Measurements from ENCODE around the gene OR10W1. TPM values are rescaled to one million over a fixed set of nuclear protein-coding genes. Genes with fewer than 3 reads are reported as not detected.

OR10W1 gene
- total and polyA plus RNA-seq, 10 of the 15 experiments (the other 5 are each of a cell fraction or from before 2014, with no cell fraction given), result not detected

- RAD21 ChIA-PET (ENCODE audit: unreplicated experiment), result no interaction called here
- no peaks in the 10 kb centered on the region for H4K20me1 ChIP-seq (ENCODE audit: control insufficient read depth, insufficient read depth)
- intact Hi-C loops (cut with micrococcal nuclease; ENCODE audit: unreplicated experiment) (no loop called here), in situ Hi-C loops (cut with MboI) (no loop called here)
- no peaks in the 10 kb centered on the region for H3K79me2 ChIP-seq (ENCODE audit: control insufficient read depth, insufficient read depth, low read length)
- no peak overlapping the region for H3K27ac ChIP-seq (ENCODE audit: control insufficient read depth, insufficient read depth)
- SMC1A ChIA-PET (ENCODE audit: uncharacterized antibody, unreplicated experiment), result no interaction called here
- H3K4me3 ChIP-seq, result no peak overlapping the region
- no peak overlapping the region for H3K4me2 ChIP-seq (ENCODE audit: control insufficient read depth, insufficient read depth)
- FAIRE-seq (no peak), ATAC-seq (no peak), DNase-seq (ENCODE audit: low read depth, low spot score) (no peak)
- WGBS (ENCODE audit: insufficient coverage, insufficient replicate concordance, low lambda C conversion rate, missing lambda C conversion rate), result 60% methylated on average over 21 of the region's 21 CpGs
- no peaks in the 10 kb centered on the region for H3K36me3 ChIP-seq (ENCODE audit: control insufficient read depth in 2 of 2, insufficient read depth in 2 of 2, low read length in 1 of 2)
- no peak overlapping the region for H3K9ac ChIP-seq (ENCODE audit: control insufficient read depth, insufficient read depth, low read length)
- H2AFZ ChIP-seq (ENCODE audit: control insufficient read depth, low read depth, low read length), result no peak overlapping the region
- H3K9me3 ChIP-seq (replicated peaks; ENCODE audit: control insufficient read depth, insufficient read depth, low read length), result no peaks in the 10 kb centered on the region
- H3K4me1 ChIP-seq (ENCODE audit: control insufficient read depth, insufficient read depth, low read length), result no peaks in the 10 kb centered on the region
- CTCF ChIA-PET, result no interaction called here
- H3K27me3 ChIP-seq (replicated peaks in 1 of 2; ENCODE audit: control insufficient read depth in 2 of 2, insufficient read depth in 2 of 2, low read length in 1 of 2), result no peaks in the 10 kb centered on the region
- BruUV-seq (replicated peaks), result no TSS peak
- POLR2A ChIA-PET, result no interaction called here
- TF ChIP-seq, protein P1, sequence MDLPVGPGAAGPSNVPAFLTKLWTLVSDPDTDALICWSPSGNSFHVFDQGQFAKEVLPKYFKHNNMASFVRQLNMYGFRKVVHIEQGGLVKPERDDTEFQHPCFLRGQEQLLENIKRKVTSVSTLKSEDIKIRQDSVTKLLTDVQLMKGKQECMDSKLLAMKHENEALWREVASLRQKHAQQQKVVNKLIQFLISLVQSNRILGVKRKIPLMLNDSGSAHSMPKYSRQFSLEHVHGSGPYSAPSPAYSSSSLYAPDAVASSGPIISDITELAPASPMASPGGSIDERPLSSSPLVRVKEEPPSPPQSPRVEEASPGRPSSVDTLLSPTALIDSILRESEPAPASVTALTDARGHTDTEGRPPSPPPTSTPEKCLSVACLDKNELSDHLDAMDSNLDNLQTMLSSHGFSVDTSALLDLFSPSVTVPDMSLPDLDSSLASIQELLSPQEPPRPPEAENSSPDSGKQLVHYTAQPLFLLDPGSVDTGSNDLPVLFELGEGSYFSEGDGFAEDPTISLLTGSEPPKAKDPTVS (IDR thresholded peaks at IDR 0.05; ENCODE audit: low read depth, low read length), result no peak
- TF ChIP-seq TCF7 (IDR thresholded peaks at IDR 0.05; ENCODE audit: borderline replicate concordance) (no peak), SREBF1 (IDR thresholded peaks at IDR 0.05; ENCODE audit: low read length) (no peak), MXI1 (IDR thresholded peaks at IDR 0.05; ENCODE audit: low read depth, low read length) (no peak), KAT2A (conservative IDR thresholded peaks at IDR 0.05; ENCODE audit: control insufficient read depth, low read depth, low read length) (no peak), ETV6 (conservative IDR thresholded peaks at IDR 0.05 in 1 of 2, IDR thresholded peaks at IDR 0.05 in 1 of 2; ENCODE audit: borderline replicate concordance in 1 of 2, low read depth in 1 of 2) (no peak), EP300 (IDR thresholded peaks at IDR 0.05; ENCODE audit: borderline replicate concordance in 1 of 2, control insufficient read depth in 1 of 2, low read depth in 2 of 2, low read length in 2 of 2) (no peak), KLF5 (IDR thresholded peaks at IDR 0.05; ENCODE audit: partially characterized antibody) (no peak)
- TF ChIP-seq, protein P2, sequence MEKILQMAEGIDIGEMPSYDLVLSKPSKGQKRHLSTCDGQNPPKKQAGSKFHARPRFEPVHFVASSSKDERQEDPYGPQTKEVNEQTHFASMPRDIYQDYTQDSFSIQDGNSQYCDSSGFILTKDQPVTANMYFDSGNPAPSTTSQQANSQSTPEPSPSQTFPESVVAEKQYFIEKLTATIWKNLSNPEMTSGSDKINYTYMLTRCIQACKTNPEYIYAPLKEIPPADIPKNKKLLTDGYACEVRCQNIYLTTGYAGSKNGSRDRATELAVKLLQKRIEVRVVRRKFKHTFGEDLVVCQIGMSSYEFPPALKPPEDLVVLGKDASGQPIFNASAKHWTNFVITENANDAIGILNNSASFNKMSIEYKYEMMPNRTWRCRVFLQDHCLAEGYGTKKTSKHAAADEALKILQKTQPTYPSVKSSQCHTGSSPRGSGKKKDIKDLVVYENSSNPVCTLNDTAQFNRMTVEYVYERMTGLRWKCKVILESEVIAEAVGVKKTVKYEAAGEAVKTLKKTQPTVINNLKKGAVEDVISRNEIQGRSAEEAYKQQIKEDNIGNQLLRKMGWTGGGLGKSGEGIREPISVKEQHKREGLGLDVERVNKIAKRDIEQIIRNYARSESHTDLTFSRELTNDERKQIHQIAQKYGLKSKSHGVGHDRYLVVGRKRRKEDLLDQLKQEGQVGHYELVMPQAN (conservative IDR thresholded peaks at IDR 0.05), result no peak
- TF ChIP-seq, protein P3, sequence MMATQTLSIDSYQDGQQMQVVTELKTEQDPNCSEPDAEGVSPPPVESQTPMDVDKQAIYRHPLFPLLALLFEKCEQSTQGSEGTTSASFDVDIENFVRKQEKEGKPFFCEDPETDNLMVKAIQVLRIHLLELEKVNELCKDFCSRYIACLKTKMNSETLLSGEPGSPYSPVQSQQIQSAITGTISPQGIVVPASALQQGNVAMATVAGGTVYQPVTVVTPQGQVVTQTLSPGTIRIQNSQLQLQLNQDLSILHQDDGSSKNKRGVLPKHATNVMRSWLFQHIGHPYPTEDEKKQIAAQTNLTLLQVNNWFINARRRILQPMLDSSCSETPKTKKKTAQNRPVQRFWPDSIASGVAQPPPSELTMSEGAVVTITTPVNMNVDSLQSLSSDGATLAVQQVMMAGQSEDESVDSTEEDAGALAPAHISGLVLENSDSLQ (IDR thresholded peaks at IDR 0.05), result no peak
- TF ChIP-seq, protein P4, sequence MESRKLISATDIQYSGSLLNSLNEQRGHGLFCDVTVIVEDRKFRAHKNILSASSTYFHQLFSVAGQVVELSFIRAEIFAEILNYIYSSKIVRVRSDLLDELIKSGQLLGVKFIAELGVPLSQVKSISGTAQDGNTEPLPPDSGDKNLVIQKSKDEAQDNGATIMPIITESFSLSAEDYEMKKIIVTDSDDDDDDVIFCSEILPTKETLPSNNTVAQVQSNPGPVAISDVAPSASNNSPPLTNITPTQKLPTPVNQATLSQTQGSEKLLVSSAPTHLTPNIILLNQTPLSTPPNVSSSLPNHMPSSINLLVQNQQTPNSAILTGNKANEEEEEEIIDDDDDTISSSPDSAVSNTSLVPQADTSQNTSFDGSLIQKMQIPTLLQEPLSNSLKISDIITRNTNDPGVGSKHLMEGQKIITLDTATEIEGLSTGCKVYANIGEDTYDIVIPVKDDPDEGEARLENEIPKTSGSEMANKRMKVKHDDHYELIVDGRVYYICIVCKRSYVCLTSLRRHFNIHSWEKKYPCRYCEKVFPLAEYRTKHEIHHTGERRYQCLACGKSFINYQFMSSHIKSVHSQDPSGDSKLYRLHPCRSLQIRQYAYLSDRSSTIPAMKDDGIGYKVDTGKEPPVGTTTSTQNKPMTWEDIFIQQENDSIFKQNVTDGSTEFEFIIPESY (IDR thresholded peaks at IDR 0.05), result no peak
- TF ChIP-seq, protein P5, sequence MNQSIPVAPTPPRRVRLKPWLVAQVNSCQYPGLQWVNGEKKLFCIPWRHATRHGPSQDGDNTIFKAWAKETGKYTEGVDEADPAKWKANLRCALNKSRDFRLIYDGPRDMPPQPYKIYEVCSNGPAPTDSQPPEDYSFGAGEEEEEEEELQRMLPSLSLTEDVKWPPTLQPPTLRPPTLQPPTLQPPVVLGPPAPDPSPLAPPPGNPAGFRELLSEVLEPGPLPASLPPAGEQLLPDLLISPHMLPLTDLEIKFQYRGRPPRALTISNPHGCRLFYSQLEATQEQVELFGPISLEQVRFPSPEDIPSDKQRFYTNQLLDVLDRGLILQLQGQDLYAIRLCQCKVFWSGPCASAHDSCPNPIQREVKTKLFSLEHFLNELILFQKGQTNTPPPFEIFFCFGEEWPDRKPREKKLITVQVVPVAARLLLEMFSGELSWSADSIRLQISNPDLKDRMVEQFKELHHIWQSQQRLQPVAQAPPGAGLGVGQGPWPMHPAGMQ (IDR thresholded peaks at IDR 0.05; ENCODE audit: borderline replicate concordance), result no peak
- TF ChIP-seq, protein P6, sequence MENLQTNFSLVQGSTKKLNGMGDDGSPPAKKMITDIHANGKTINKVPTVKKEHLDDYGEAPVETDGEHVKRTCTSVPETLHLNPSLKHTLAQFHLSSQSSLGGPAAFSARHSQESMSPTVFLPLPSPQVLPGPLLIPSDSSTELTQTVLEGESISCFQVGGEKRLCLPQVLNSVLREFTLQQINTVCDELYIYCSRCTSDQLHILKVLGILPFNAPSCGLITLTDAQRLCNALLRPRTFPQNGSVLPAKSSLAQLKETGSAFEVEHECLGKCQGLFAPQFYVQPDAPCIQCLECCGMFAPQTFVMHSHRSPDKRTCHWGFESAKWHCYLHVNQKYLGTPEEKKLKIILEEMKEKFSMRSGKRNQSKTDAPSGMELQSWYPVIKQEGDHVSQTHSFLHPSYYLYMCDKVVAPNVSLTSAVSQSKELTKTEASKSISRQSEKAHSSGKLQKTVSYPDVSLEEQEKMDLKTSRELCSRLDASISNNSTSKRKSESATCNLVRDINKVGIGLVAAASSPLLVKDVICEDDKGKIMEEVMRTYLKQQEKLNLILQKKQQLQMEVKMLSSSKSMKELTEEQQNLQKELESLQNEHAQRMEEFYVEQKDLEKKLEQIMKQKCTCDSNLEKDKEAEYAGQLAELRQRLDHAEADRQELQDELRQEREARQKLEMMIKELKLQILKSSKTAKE (IDR thresholded peaks at IDR 0.05; ENCODE audit: low read depth, poor library complexity, severe bottlenecking), result no peak
Measured at GRCh38 chr11:58292017-58292416, 24.0 kb upstream of the OR10W1 start.

Data from GM12878 (cell line).